HCT116 (cell line): Measurements from ENCODE around the gene UBE2E2. TPM values are rescaled to one million over a fixed set of nuclear protein-coding genes. Genes with fewer than 3 reads are reported as not detected.

Experiments used
- ATAC-seq: fragments of 200-7000 bp; cut with Tn5 transposase; 2 replicates; pipeline ENCODE4 v1.9.1; 2020; ENCODE audit warnings: mild to moderate bottlenecking, moderate library complexity
- BruUV-seq: library from RNA; stranded (reverse); fragments of 400-500 nt; replicated peaks from 2 replicates; lab custom pipeline; 2021; lab: Mats Ljungman, UMichigan
- CTCF ChIA-PET: fragments of 300-600 bp; sonication (Branson Sonifier 250); formaldehyde crosslinking; loops from one replicate; lab custom pipeline; 2021; ENCODE audit warnings: antibody characterized with exemption; lab: Charles Lee
- POLR2A ChIA-PET: fragments of 300-600, 350-600 bp; sonication (Branson Sonifier 250); formaldehyde crosslinking; loops from one replicate; lab custom pipeline; 2021; ENCODE audit warnings: antibody characterized with exemption; lab: Charles Lee
- RAD21 ChIA-PET, 2 experiments: fragments of 300-600 bp; sonication (Branson Sonifier 250); formaldehyde crosslinking; loops; one replicate each; lab custom pipeline; 2023; ENCODE audit warnings: low total read pairs in 2 of 2; ENCODE audit not compliant: uncharacterized antibody in 2 of 2, unreplicated experiment in 2 of 2, low non-redundant PET in 1 of 2; lab: Charles Lee
- DNase-seq: peaks from one replicate; pipeline ENCODE4 v3.0.0-alpha.2; 2010; ENCODE audit warnings: low read depth, low spot score
- H2AFZ ChIP-seq: fragments of 200-600 bp; shearing (Covaris generic), sonication (generic); 2 replicates; pipeline ENCODE4 v1.6.1; 2017; ENCODE audit warnings: low read depth, mixed run types, mixed read lengths, antibody characterized with exemption, low read length; ENCODE audit not compliant: poor library complexity, severe bottlenecking
- H3K27ac ChIP-seq: 2 replicates; pipeline ENCODE4 v1.5.1; 2012; ENCODE audit warnings: low read depth, low read length
- H3K27me3 ChIP-seq: fragments of 200-600 bp; sonication (generic); 2 replicates; pipeline ENCODE4 v1.6.1; 2016; ENCODE audit warnings: mixed run types, low read length, mixed read lengths; ENCODE audit not compliant: insufficient read depth
- H3K36me3 ChIP-seq, 2 experiments: fragments of 200-500 bp in 1 of 2; fragments of 200-600 bp in 1 of 2; sonication (Bioruptor generic) in 1 of 2; sonication (generic) in 1 of 2; 2 replicates each; pipeline versions ENCODE4 v1.5.1 to v1.6.1; 2014 to 2016; ENCODE audit warnings: low read length in 2 of 2, inconsistent platforms in 1 of 2, mixed read lengths in 1 of 2, mixed run types in 1 of 2; ENCODE audit not compliant: insufficient read depth in 2 of 2, control insufficient read depth in 1 of 2
- H3K4me1 ChIP-seq, 2 experiments: fragments of 200-600 bp in 1 of 2; sonication (generic) in 1 of 2; 2 replicates each; pipeline versions ENCODE4 v1.5.1 to v1.6.1; 2012 to 2017; ENCODE audit warnings: low read length in 2 of 2, inconsistent platforms in 1 of 2, mild to moderate bottlenecking in 1 of 2, mixed read lengths in 1 of 2, mixed run types in 1 of 2, moderate library complexity in 1 of 2; ENCODE audit not compliant: insufficient read depth in 2 of 2, control insufficient read depth in 1 of 2
- H3K4me2 ChIP-seq: fragments of 200-600 bp; sonication (generic); 2 replicates; pipeline ENCODE4 v1.6.1; 2017; ENCODE audit warnings: mixed run types, low read length, mixed read lengths
- H3K4me3 ChIP-seq, 2 experiments: fragments of 200-600 bp in 1 of 2; sonication (generic) in 1 of 2; replicated peaks in 1 of 2; 2 replicates each; pipeline ENCODE4 v1.5.1; 2011 to 2016; ENCODE audit warnings: low read length in 2 of 2, control low read depth in 1 of 2, low read depth in 1 of 2, mild to moderate bottlenecking in 1 of 2, mixed read lengths in 1 of 2, mixed run types in 1 of 2
- H3K79me2 ChIP-seq: fragments of 200-600 bp; sonication (generic); 2 replicates; pipeline ENCODE4 v1.6.1; 2017; ENCODE audit warnings: mild to moderate bottlenecking, mixed run types, low read length, moderate library complexity, mixed read lengths; ENCODE audit not compliant: insufficient read depth
- H3K9ac ChIP-seq: fragments of 200-600 bp; sonication (generic); 2 replicates; pipeline ENCODE4 v1.6.1; 2016; ENCODE audit warnings: low read length, mixed read lengths
- H3K9me2 ChIP-seq: fragments of 200-600 bp; sonication (generic), shearing (Covaris generic); 2 replicates; pipeline ENCODE4 v1.6.1; 2017; ENCODE audit warnings: mixed run types, mild to moderate bottlenecking, moderate library complexity; ENCODE audit not compliant: insufficient read depth
- H3K9me3 ChIP-seq, 2 experiments: fragments of 200-500 bp in 1 of 2; fragments of 200-600 bp in 1 of 2; sonication (Bioruptor generic) in 1 of 2; sonication (generic) in 1 of 2; 2 replicates each; pipeline ENCODE4 v1.6.1; 2014 to 2017; ENCODE audit warnings: low read length in 2 of 2, mixed read lengths in 2 of 2, inconsistent platforms in 1 of 2, low read depth in 1 of 2, mild to moderate bottlenecking in 1 of 2, mixed run types in 1 of 2, moderate library complexity in 1 of 2; ENCODE audit not compliant: control insufficient read depth in 1 of 2, insufficient read depth in 1 of 2
- H4K20me1 ChIP-seq: fragments of 200-600 bp; sonication (generic), shearing (Covaris generic); 2 replicates; pipeline ENCODE4 v1.6.1; 2017; ENCODE audit warnings: mixed run types, mild to moderate bottlenecking, moderate library complexity; ENCODE audit not compliant: insufficient read depth
- ATF3 ChIP-seq: IDR thresholded peaks from 2 replicates; pipeline ENCODE4 v1.6.1; 2012
- CBX3 ChIP-seq: IDR thresholded peaks from 2 replicates; pipeline ENCODE4 v1.6.1; 2012; ENCODE audit warnings: low read depth
- CEBPB ChIP-seq: IDR thresholded peaks from 2 replicates; pipeline ENCODE4 v1.6.1; 2012; ENCODE audit warnings: low read depth
- CTCF ChIP-seq, 3 experiments: fragments of 200-600 bp in 1 of 3; sonication (generic) in 1 of 3; IDR thresholded peaks in 2 of 3; conservative IDR thresholded peaks in 1 of 3; 2 replicates each; pipeline ENCODE4 v1.5.1; 2012 to 2017; ENCODE audit warnings: low read depth in 2 of 3, low read length in 2 of 3, antibody characterized with exemption in 1 of 3, borderline replicate concordance in 1 of 3, control low read depth in 1 of 3, mild to moderate bottlenecking in 1 of 3, mixed read lengths in 1 of 3, mixed run types in 1 of 3, moderate library complexity in 1 of 3; ENCODE audit not compliant: insufficient read depth in 1 of 3
- EGR1 ChIP-seq: IDR thresholded peaks from 2 replicates; pipeline ENCODE4 v1.6.1; 2012; ENCODE audit warnings: low read depth
- ELF1 ChIP-seq: IDR thresholded peaks from 2 replicates; pipeline ENCODE4 v1.6.1; 2012; ENCODE audit warnings: low read depth, borderline replicate concordance
- EZH2 ChIP-seq: fragments of 200-600 bp; sonication (generic); IDR thresholded peaks from 2 replicates; pipeline ENCODE4 v1.6.1; 2017; ENCODE audit warnings: antibody characterized with exemption, mixed run types
- EZH2phosphoT487 ChIP-seq: fragments of 200-600 bp; IDR thresholded peaks from 2 replicates; pipeline ENCODE4 v1.6.1; 2018; ENCODE audit warnings: antibody characterized with exemption, borderline replicate concordance
- JUND ChIP-seq: IDR thresholded peaks from 2 replicates; pipeline ENCODE4 v1.6.1; 2012
- MAX ChIP-seq: IDR thresholded peaks from 2 replicates; pipeline ENCODE4 v1.6.1; 2012
- POLR2A ChIP-seq: IDR thresholded peaks from 2 replicates; pipeline ENCODE4 v1.7.0; 2011; ENCODE audit warnings: borderline replicate concordance; ENCODE audit not compliant: insufficient read depth, insufficient read length; ENCODE audit errors: extremely low read depth
- SIN3A ChIP-seq: IDR thresholded peaks from 2 replicates; pipeline ENCODE4 v1.6.1; 2012; ENCODE audit warnings: low read depth
- SRF ChIP-seq: IDR thresholded peaks from 2 replicates; pipeline ENCODE4 v1.6.1; 2012; ENCODE audit warnings: low read depth
- YY1 ChIP-seq: IDR thresholded peaks from 2 replicates; pipeline ENCODE4 v1.6.1; 2011; ENCODE audit warnings: low read length, low read depth, moderate library complexity, mild to moderate bottlenecking; ENCODE audit not compliant: insufficient replicate concordance; ENCODE audit errors: extremely low read depth
- ZBTB33 ChIP-seq: IDR thresholded peaks from 2 replicates; pipeline ENCODE4 v1.6.1; 2011; ENCODE audit warnings: mild to moderate bottlenecking, low read length, moderate library complexity; ENCODE audit not compliant: insufficient replicate concordance; ENCODE audit errors: extremely low read depth
- intact Hi-C: fragments of 100-400 bp; cut with micrococcal nuclease; formaldehyde crosslinking; loops from 2 replicates; pipeline ENCODE4 v1.10.0; 2022
- total RNA-seq: library from RNA; stranded (reverse); gene quantifications from one replicate; pipeline ENCODE4 v1.2.1, GENCODE V29; 2021; ENCODE audit not compliant: unreplicated experiment

Gene UBE2E2
- total RNA-seq, 1 experiment from 2014 or later: 21.4 TPM

- no peak overlapping the region for H2AFZ ChIP-seq
Measured at GRCh38 chr3:23489300-23490158, 286.4 kb downstream of the UBE2E2 start.

More at GRCh38 chr3:23489300-23490158, 286.4 kb downstream of the UBE2E2 start:
- ChIA-PET POLR2A (no interaction called here), CTCF (no interaction called here), RAD21 (no interaction called here)
- H3K27ac ChIP-seq: no peak overlapping the region
- no peaks in the 10 kb centered on the region for H3K27me3 ChIP-seq
- intact Hi-C loops: no loop called here
- no peak overlapping the region for H3K4me2 ChIP-seq
- no peaks in the 10 kb centered on the region for H3K79me2 ChIP-seq
- peaks cover 0 to 8% of the 10 kb centered on the region in 2 experiments; a peak in 2 of 4 replicates for H3K4me1 ChIP-seq
- no peaks in the 10 kb centered on the region for H3K36me3 ChIP-seq
- ATAC-seq: no peak
- no peaks in the 10 kb centered on the region for H4K20me1 ChIP-seq
- no TSS peak for BruUV-seq
- no peaks in the 10 kb centered on the region for H3K9me2 ChIP-seq
- H3K9me3 ChIP-seq: no peaks in the 10 kb centered on the region
- no peak for DNase-seq
- no peak for TF ChIP-seq JUND
- TF ChIP-seq CTCF (IDR thresholded peaks at IDR 0.05 in 2 of 3, conservative IDR thresholded peaks at IDR 0.05 in 1 of 3; ENCODE audit: borderline replicate concordance in 1 of 3, insufficient read depth in 1 of 3, low read depth in 2 of 3, low read length in 2 of 3): no peak
- TF ChIP-seq ZBTB33: no peak
- TF ChIP-seq CBX3: no peak
- TF ChIP-seq EZH2phosphoT487: no peak
- TF ChIP-seq SIN3A: no peak
- TF ChIP-seq EZH2: no peak
- TF ChIP-seq EGR1: no peak
- TF ChIP-seq POLR2A: no peak
- TF ChIP-seq ELF1: no peak
- TF ChIP-seq YY1: no peak
- no peak for TF ChIP-seq CEBPB
- TF ChIP-seq SRF: no peak
- TF ChIP-seq ATF3: no peak
- no peak for TF ChIP-seq MAX
- H3K9ac ChIP-seq: no peak overlapping the region
- no peak overlapping the region for H3K4me3 ChIP-seq
